Heart left ventricle (tissue), 13 donors: ENCODE measurements around the gene ZNF500.

Source experiments
- POLR2A ChIP-seq, 2 donors: fragments of 450-650 bp; IDR thresholded peaks; one replicate each; pipeline ENCODE4 v1.6.1; 2017; ENCODE audit warnings: antibody characterized with exemption in 2 of 2, mild to moderate bottlenecking in 2 of 2, moderate library complexity in 2 of 2
- TF ChIP-seq, protein P1 (sequence below), 12 donors: fragments of 200-600 bp; sonication (generic) in 4 of 12; IDR thresholded peaks; one replicate each; pipeline versions ENCODE4 v1.5.0 to v1.8.0; 2018 to 2022; ENCODE audit warnings: antibody characterized with exemption in 12 of 12, mild to moderate bottlenecking in 5 of 12
- donor health status: ischemic (EF 13 %, LVEDD 7.1; RV severe dilation, severe dysfunction).
- donor health status: DM: no; HTN: yes; CAD: no.
- donor health status: DM: no; HTN: no; CAD: no.
- donor health status: ischemic (EF 25% LVEDD 6.9; RV normal size, moderate dysfunction).
- donor health status: ischemic (EF 25% LVEDD 5.7; RV mildly dilated, moderate dysfunction).
- donor health status: ischemic (EF 35%, LVEDD 5.7; RV mildly dilated, moderate dysfunction).
- donor health status: nonischemic (EF 11% LVEDD 7.7; RV severe dilation, severe dysfunction).
- donor health status: DM: yes; HTN: yes; CAD: no.
- donor health status: PGD.
- donor health status: ischemic (EF 29% LVEDD 5.4; RV normal size, mild dysfunction).
- donor health status: nonischemic (EF 23%, LVEDD 6.1; RV moderate dilation, normal function).

DNA sequence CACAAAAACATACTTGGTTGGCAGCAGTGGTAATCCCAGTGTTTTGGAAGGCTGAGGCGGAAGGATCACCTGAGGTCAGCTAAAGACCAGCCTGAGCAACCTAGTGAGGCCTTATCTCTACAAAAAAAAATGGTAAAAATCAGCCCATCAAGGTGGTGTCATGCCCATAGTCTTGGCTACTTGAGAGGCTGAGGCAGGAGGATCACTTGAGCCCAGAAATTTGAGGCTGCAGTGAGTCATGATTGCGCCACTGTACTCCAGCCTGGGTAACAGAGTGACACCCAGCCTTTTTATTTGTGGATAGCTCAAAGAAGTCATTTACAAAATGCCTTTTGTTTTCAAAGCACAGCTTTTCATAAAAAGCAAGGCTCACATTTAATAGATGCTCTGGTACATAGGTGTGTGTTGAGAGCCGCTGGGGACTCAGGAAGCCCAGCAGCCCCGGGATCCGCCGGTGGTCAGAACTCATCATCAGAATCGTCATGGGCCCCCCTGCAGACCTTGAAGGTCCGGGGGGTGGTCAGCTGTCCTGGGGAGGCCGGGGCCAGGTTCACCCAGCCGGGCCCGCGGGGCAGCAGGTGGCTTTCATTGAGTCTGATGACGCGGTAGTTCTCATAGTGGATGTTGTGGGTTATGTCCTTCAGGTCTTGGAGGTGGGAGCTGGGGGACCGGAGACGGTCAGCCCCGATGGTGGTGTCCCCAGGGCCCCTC is 10.5 kb upstream of the ZNF500 start:
- TF ChIP-seq, protein P1, sequence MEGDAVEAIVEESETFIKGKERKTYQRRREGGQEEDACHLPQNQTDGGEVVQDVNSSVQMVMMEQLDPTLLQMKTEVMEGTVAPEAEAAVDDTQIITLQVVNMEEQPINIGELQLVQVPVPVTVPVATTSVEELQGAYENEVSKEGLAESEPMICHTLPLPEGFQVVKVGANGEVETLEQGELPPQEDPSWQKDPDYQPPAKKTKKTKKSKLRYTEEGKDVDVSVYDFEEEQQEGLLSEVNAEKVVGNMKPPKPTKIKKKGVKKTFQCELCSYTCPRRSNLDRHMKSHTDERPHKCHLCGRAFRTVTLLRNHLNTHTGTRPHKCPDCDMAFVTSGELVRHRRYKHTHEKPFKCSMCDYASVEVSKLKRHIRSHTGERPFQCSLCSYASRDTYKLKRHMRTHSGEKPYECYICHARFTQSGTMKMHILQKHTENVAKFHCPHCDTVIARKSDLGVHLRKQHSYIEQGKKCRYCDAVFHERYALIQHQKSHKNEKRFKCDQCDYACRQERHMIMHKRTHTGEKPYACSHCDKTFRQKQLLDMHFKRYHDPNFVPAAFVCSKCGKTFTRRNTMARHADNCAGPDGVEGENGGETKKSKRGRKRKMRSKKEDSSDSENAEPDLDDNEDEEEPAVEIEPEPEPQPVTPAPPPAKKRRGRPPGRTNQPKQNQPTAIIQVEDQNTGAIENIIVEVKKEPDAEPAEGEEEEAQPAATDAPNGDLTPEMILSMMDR (IDR thresholded peaks at IDR 0.05): no peak
- TF ChIP-seq POLR2A (IDR thresholded peaks at IDR 0.05): no peak
